ENCODE measurements around the gene PLEKHA1. TPM values are rescaled to one million over a fixed set of nuclear protein-coding genes. Genes with fewer than 3 reads are reported as not detected.

PLEKHA1 gene
- total RNA-seq, 3 donors from 2014 or later, result 24.2 to 38.9 (median 26.2) TPM

GRCh38 chr10:122387572-122387971 lies 13.1 kb downstream of the PLEKHA1 start:
- TF ChIP-seq, protein P1, sequence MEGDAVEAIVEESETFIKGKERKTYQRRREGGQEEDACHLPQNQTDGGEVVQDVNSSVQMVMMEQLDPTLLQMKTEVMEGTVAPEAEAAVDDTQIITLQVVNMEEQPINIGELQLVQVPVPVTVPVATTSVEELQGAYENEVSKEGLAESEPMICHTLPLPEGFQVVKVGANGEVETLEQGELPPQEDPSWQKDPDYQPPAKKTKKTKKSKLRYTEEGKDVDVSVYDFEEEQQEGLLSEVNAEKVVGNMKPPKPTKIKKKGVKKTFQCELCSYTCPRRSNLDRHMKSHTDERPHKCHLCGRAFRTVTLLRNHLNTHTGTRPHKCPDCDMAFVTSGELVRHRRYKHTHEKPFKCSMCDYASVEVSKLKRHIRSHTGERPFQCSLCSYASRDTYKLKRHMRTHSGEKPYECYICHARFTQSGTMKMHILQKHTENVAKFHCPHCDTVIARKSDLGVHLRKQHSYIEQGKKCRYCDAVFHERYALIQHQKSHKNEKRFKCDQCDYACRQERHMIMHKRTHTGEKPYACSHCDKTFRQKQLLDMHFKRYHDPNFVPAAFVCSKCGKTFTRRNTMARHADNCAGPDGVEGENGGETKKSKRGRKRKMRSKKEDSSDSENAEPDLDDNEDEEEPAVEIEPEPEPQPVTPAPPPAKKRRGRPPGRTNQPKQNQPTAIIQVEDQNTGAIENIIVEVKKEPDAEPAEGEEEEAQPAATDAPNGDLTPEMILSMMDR (IDR thresholded peaks at IDR 0.05), result no peak
- TF ChIP-seq POLR2AphosphoS5 (IDR thresholded peaks at IDR 0.05) (no peak), POLR2A (IDR thresholded peaks at IDR 0.05) (no peak)
- Histone ChIP-seq H3K9me3 (no peaks in the 10 kb centered on the region), H3K36me3 (no peaks in the 10 kb centered on the region), H3K4me1 (no peaks in the 10 kb centered on the region), H3K27ac (no peak overlapping the region), H3K27me3 (no peaks in the 10 kb centered on the region), H3K4me3 (no peak overlapping the region)
- no peak for DNase-seq (ENCODE audit: low spot score in 2 of 2)
- intact Hi-C loops (cut with DNase I; ENCODE audit: low total_unique reads), result no loop called here

DNA sequence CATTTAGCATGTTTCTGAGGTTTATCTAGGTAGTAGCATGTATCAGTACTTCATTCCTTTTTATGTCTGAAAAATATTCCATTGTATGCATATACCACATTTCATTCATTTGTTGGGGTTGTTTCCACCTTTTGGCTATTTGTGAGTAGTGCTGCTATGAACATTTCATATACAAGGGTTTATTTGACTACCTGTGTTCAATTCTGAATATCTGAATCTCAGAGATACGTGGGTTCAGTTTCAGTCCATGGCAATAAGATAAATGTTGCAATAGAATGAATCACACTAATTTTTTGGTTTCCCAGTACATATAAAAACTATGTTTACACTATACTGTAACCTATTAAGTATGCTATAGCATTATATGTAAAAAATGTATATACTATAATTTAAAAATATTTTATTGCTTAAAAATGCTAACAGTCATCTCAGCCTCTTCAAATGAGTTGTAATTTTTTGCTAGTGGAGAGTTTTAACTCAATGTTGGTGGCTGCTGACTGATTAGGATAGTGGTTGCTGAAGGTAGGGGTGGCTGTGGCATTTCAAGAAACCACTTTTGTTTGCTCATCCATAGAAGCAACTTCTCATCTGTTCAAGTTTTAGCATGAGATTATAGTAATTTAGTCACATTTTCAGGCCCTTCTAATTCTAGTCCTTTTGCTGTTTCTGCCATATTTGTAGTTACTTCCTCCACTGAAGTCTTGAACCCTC lies 13.9 kb downstream of the PLEKHA1 start:
- no peaks in the 10 kb centered on the region for H3K9me3 ChIP-seq
- intact Hi-C loops (cut with DNase I; ENCODE audit: low total_unique reads), result no loop called here
- peaks cover 6% of the 10 kb centered on the region for H3K36me3 ChIP-seq
- H3K27ac ChIP-seq, result no peak overlapping the region
- no peak for TF ChIP-seq POLR2AphosphoS5 (IDR thresholded peaks at IDR 0.05)
- TF ChIP-seq, protein P1 (IDR thresholded peaks at IDR 0.05), result no peak
- no peak for TF ChIP-seq POLR2A (IDR thresholded peaks at IDR 0.05)
- no peak for DNase-seq (ENCODE audit: low spot score in 2 of 2)
- no peaks in the 10 kb centered on the region for H3K4me1 ChIP-seq
- H3K4me3 ChIP-seq, result no peak overlapping the region
- H3K27me3 ChIP-seq, result no peaks in the 10 kb centered on the region

GRCh38 chr10:122390271-122390670 lies 15.8 kb downstream of the PLEKHA1 start:
- Histone ChIP-seq H3K4me3 (no peak overlapping the region), H3K27me3 (no peaks in the 10 kb centered on the region), H3K4me1 (no peaks in the 10 kb centered on the region), H3K27ac (no peak overlapping the region), H3K9me3 (no peaks in the 10 kb centered on the region), H3K36me3 (peaks cover 6% of the 10 kb centered on the region)
- no peak for DNase-seq (ENCODE audit: low spot score in 2 of 2)
- intact Hi-C loops (cut with DNase I; ENCODE audit: low total_unique reads), result no loop called here
- no peak for TF ChIP-seq POLR2AphosphoS5 (IDR thresholded peaks at IDR 0.05)
- no peak for TF ChIP-seq POLR2A (IDR thresholded peaks at IDR 0.05)
- TF ChIP-seq, protein P1 (IDR thresholded peaks at IDR 0.05), result no peak

DNA sequence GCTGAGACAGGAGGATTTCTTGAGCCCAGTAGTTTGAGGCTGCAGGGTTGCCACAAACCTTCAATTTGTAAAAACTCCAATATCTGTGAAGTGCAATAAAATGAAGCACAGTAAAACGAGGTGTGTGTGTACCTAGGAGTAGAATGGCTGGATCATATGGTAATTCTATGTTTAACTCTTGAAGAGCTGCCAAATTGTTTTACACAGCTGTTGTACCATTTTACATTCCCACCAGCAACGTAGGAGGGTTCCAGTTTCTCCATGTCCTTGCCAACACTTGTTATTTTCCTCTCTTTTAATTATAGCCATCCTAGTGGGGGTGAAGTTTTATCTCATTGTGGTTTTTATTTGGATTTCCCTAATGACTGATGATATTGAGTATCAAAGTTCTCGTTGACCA lies 16.2 kb downstream of the PLEKHA1 start:
- DNase-seq (ENCODE audit: low spot score in 2 of 2), result no peak
- peaks cover 6% of the 10 kb centered on the region for H3K36me3 ChIP-seq
- H3K27ac ChIP-seq, result no peak overlapping the region
- intact Hi-C loops (cut with DNase I; ENCODE audit: low total_unique reads), result no loop called here
- no peaks in the 10 kb centered on the region for H3K4me1 ChIP-seq
- TF ChIP-seq POLR2A (IDR thresholded peaks at IDR 0.05), result no peak
- no peak for TF ChIP-seq POLR2AphosphoS5 (IDR thresholded peaks at IDR 0.05)
- TF ChIP-seq, protein P1 (IDR thresholded peaks at IDR 0.05), result no peak
- no peaks in the 10 kb centered on the region for H3K27me3 ChIP-seq
- no peak overlapping the region for H3K4me3 ChIP-seq
- H3K9me3 ChIP-seq, result no peaks in the 10 kb centered on the region

GRCh38 chr10:122391875-122392274 lies 17.4 kb downstream of the PLEKHA1 start:
- Histone ChIP-seq H3K27ac (no peak overlapping the region), H3K9me3 (no peaks in the 10 kb centered on the region), H3K27me3 (no peaks in the 10 kb centered on the region), H3K36me3 (peaks cover 6% of the 10 kb centered on the region), H3K4me1 (no peaks in the 10 kb centered on the region), H3K4me3 (no peak overlapping the region)
- intact Hi-C loops (cut with DNase I; ENCODE audit: low total_unique reads), result no loop called here
- DNase-seq (ENCODE audit: low spot score in 2 of 2), result no peak
- TF ChIP-seq POLR2AphosphoS5 (IDR thresholded peaks at IDR 0.05), result no peak
- TF ChIP-seq POLR2A (IDR thresholded peaks at IDR 0.05), result no peak
- TF ChIP-seq, protein P1 (IDR thresholded peaks at IDR 0.05), result no peak
